HG02763 (cell line): ENCODE measurements around the gene EZH2.

Experiments used
- ATAC-seq: cut with Tn5 transposase; IDR thresholded peaks from one replicate; pipeline ENCODE4 v1.9.1; 2021; ENCODE audit warnings: mild to moderate bottlenecking, moderate library complexity; ENCODE audit not compliant: unreplicated experiment

EZH2 gene

DNA sequence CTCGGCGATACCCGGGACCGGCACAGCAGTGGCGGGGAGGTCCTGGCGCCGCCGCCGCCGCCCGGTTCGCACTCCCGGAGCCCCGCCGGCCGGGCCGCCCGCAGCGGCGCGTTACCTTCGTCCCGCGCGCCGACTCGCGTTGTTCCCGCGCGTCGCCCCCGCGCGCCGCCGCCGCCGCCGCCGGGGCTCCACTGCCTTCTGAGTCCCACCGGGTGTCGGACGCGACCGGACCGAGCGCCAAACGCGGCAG lies at the start of gene EZH2:
EZH2 (minus strand) TSS at position 243 of the 250 bp plus-strand sequence. CDS start 36,993 bp downstream, outside the sequence.
- ATAC-seq, result peak; percentile 30

DNA sequence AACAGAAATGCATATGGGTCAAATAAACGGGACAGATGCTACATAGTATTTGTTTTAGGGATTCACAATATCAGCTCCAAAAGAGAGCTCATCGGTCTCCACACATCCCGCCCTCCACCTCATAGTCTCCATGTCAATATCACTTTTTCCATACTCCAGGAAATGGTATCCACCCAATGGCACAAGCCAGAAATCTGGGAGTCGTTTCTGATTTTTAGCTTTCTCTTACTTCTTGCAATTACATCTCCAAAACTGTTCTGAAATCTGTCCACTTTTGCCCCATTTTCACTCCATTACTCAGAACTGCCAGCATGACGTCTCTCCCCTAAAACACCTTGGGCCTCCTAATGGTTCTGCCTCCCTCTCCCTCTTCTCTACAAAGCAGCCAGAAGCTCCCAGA lies 47.4 kb upstream of the EZH2 start:
- no peak for ATAC-seq

DNA sequence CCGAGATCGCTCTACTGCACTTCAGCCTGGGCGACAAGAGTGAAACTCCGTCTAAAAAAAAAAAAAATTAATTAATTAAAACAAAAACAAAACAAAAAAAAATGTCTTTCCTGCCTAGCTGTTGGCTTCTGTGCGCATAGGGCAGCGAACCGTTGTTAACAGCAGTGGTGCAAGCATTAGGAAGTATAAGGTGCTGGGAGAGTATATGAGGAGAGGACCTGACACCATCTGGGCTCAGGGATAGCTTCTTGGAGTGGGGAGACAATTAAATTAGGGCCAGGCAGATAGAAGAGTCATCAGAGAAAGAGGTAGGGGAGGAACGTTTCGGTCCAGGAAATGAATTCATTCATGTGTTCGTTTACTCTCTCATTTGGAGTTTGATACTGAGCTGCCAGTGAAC lies 46.2 kb upstream of the EZH2 start:
- ATAC-seq, result no peak

DNA sequence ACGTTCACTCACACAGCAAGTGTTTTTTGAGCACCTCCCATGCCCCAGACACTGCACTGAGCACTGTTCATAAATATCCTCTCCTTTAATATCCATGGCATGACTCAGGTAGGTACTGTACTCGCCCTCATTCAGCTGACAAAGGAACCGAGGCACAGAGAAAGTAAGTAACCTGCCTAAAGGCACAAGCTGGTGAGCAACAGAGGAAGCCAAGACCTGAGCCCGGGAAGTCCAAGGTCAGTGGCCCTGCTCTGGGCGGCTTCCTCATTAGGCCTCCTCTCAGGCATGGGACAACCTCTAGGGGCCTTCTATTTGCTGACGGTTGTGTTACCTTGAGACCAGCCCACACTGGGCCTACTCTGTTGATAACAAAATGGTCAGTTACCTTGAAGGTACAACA lies 45.1 kb upstream of the EZH2 start:
- no peak for ATAC-seq

DNA sequence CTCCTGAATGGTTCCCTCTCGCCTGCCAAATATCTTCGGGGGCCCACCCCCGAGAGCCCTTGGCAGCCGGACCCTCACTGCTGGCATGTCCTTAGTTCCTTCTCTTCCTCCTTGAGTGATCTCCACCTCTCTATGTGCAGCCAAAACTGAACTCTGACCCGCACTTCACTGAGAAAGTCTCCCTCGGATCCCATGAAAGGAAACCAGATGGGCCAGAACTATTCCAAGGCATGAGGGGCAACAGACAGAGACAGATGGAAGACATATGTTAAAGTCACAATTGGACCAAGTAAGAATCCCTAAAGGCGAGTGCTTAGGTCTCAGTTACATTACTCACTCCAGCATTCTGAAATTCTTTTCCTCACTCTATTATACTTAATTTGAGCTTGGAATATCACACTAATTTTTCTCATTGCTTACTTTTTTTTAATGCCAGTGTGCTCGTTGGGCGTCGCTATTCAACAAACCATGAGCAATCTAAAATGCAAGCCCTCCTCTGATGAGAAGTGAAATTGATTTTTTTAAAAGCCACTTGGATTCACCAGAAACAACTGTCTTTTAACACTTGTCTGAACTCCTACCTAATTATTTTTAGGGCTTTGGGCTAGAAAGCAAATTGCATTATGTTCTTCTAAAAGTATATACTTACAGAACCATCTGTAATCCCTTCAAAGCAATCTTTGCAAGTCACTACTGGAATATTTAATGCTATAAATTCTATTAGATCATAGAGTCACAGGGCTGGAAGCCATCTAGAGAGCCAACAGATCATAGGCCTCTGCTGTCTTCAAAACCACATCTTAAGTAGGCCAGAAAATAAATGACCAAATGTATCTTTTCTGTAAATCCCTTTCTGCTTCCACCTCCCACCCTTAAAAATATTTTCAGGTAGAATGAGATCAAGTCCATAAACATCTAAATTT lies 43.3 kb upstream of the EZH2 start:
- no peak for ATAC-seq

DNA sequence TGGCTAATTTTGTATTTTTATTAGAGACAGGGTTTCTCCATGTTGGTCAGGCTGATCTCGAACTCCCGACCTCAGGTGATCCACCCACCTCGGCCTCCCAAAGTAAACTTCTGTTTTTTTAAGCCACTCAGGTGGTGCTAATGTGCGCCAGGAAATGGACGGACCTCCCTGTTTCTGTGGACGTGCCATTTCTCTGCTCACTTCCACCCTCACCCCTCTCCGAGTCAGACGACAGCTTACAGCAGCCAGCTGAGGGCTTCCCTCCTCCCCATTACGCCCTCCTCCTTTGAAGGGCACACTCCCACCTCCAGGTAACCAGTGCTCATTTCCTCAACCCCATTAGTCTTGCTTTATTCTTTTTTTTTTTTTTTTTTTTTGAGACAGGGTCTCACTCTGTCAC lies 41.7 kb upstream of the EZH2 start:
- no peak for ATAC-seq

DNA sequence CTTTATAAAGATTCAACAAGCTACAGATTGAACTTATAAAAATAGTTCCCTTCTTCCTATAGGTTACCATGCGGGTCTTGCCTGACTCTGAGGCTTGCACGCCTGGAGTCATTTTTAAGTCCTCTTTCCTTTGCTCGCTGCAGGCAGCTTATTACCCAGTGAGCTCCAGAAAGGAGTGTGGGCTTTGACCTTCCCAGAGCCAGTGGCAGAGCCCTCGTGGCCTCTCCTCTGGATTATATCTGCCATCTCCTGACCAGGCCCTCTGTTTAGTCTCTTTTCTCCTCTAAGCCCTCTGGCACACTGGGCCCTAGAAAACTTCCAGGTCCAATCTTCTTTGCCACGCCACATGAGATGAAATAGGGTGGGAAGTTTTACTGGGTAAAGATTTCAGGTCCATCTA lies 39.9 kb upstream of the EZH2 start:
- no peak for ATAC-seq

DNA sequence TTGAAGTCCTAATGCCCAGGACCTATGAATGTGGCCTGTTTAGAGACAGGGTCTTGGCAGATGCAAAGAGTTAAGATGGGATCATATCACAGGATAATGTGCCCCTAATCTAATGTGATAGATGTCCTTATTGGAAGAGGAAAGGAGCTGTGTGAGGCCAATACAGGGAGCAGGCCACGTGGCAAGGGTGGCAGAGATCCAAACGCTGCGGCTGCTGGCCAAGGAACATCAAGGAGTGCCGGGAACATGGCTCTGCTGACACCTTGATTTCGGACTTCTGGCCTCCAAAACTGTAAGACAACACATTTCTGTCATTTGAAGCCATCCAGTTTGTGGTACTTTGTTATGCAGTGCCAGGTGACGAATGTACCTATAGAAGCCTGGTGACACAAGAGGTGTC lies 37.7 kb upstream of the EZH2 start:
- no peak for ATAC-seq

DNA sequence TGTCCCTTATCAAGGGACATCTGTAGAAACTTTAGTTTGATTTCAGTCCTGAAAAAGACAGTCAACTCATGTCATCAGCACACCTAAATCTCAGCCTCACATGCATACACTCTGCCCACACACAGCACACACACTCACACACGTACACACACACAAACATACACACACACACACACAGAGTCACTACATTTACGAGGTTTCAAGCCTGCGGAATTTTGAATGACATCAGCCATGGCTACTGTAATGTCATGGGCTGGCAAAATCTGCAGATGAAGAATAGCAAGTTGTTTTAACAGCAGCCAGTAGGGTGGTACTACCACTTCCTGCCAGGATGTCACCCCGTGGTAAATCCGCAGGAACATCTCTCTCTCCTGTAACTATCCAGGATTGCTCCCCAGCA lies 37.1 kb upstream of the EZH2 start:
- no peak for ATAC-seq

DNA sequence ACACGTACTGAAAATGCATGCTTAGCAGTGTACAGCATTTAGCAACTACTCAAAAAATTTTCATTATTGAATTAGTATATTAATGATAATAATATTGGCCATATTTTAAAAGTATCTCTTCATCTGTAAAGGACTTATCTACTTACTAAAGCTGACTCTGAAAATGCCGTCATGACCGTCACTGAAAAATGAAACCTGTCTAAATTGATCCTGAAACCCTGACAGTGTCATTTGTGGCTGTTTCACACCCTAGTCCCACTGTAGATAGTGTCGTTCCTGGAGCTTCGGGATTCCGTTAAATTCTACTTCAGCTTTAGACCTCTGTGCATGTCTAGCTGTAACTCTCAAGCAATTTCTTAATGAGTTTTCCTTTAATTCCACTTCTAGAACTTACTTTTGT lies 35.8 kb upstream of the EZH2 start:
- ATAC-seq, result peak; percentile 65

DNA sequence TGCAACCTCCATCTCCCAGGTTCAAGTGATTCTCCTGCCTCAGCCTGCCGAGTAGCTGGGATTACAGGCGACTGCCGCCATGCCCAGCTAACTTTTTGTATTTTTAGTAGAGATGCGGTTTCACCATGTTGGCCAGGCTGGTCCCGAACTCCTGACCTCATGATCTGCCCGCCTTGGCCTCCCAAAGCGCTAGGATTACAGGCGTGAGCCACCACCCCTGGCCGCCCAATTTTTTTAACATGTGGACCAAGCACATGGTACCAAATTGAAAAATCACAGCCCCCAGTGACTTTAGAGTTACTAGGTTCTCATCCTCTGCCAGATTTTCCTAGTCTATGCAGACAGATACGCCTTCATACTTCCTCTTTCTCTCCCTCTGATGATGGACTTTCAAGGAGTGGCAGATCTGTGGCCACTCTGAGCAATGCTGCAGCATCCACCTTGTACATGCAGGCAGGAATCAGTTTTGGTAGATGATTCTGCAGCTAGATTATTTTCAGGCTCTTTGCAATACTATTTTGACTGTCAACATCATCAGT lies 34.0 kb upstream of the EZH2 start:
- no peak for ATAC-seq

DNA sequence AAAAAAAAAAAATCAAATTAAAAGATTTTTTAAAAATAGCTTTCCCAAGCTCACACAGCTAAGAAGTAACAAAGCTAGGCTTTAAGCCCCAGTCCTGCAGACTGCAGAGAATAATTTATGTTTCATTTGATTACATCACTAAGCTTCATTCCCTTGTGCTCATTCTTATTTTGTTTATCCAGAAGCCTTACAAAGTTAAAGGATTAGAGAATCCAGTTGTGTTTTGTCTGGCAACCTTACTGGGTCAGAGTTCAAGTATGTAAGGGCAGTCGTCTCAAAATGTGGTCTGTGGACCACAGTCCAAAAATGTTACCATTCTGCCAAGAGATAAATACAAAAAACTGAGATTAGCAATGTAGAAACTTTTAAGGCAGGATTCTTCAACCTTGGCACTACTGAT lies 32.1 kb upstream of the EZH2 start:
- ATAC-seq, result no peak

DNA sequence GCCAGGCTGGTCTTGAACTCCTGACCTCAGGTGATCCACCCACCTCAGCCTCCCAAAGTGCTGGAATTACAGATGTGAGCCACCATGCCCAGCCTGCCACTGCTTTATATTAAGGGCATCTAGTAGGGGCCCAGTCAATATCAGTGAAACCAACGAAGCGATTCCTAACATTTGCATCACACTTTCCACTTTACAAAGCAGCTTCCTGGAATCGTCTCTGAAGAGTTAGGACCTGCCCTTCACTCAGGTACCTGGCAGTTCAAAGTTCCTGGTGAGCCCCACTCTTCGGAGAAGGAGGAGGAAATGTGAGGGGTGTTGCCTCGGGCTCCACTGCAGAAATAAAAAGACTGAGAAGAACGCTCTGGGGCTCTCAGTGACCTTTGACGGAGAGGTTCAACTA lies 31.1 kb upstream of the EZH2 start:
- no peak for ATAC-seq

DNA sequence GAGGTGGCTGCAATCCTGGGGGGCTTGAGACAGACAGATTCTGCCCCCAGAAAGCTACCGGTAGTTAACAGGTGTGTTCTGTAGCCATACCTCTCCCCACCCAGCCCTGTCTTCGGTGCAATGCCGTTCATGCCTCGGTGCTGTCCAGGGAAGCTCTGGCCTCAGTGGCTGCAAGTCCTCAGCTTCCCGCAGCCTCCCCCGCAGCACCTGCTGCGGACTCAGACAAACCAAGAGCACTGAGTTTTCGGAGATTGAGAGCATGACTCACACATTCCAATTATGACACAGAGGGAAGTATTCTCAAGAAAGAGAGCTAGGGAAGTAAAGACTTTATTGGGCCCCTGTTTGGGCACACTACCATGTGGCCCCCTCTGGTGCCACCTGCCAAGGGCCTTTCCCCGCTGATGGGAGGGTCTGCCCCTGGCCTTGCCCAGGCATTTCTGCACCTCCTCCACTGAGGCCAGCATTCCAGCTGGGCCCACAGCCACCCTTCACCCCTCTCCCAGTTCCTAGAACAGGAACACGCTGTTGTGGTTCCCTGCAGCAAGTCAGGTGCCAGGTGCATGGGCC lies 30.2 kb upstream of the EZH2 start:
- peak; percentile 68 for ATAC-seq

DNA sequence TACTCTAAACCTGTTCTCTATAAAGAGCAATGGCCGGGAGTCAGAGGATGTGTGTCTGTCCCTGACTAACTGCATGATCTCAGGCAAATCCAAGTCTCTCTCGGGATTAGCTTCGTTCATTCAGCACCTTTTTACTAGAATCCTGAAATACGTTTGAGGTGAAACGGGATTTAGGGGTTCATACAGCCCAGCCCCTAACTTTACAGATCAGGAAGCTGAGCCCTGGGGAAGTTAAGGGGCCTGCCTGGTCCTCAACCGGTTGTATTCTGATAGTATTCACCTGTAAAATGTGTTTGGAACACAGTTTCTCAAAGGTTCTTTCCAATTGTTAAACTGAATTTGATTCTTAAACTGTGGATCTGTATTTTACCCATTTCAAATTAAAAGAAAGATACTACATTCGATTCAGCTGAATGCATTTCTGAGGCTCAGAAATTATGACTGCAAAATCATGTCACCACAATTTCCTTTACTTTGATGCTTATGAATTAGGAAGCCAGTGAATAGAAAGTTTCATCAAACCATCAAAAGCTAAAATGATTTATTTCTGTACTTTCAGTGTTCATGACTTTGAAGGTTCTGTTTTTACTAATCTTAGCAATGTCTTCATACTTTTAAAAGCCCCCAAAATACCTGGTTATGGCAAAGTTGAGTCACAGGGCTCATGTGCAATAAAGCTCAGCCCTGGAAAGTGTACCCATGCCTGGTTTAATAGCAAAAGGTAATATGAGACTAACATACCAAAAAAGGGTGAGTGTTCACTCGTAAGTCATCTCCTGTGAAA lies 28.9 kb upstream of the EZH2 start:
- ATAC-seq, result peak; percentile 33

DNA sequence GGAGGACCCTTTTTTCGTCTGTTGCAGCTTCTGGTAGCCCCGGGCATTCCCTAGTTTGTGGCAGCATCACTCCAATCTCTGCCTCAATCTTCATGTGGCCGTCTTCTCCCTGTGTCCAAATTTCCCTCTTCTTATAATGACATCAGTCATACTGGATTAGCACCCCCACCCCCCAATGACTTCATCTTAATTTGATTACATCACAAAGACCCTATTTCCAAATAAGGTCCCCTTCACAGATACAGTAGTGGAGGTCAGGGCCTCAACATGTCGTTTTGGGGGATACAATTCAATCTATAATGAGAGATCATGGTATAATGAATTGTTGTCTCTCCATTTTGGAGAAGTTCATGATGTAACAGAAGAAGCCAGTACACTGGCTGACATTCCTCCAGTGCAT lies 28.1 kb upstream of the EZH2 start:
- no peak for ATAC-seq

DNA sequence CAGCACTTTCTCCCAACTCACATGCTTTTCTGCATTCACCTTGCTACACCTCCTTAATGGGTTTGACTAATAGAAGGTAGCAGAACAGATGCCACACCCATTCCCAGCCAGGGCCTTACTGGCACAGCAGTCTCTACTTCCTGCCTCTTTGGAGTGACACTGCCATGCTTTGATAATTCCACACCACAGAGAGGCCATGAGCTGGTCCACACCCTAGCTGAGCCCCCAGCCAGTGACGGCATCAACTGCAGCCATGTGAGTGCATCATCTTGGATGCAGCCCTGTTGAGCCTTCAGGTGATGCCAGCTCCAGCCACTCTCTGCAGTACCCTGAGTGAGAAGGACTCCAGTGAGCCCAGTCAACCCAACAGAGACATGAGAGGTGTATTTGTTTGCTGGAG lies 27.5 kb upstream of the EZH2 start:
- no peak for ATAC-seq

DNA sequence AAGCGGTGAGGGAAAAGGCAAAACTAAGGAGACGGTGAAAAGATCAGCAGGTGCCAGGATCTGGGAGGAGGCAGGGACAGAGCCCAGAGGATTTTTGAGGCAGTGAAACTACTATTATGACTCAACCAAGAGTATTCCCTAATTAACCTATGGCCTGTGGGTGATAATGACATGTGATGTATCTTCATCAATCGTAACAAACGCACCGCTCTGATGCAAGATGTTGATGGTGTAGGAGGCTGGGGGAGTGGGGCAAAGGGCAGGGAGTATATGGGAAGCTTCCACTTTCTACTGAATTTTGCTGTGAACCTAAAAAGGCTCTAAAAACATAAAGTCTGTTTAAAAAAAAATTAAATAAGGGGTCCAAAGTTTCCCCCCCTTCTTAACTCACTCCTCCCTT lies 25.5 kb upstream of the EZH2 start:
- no peak for ATAC-seq

DNA sequence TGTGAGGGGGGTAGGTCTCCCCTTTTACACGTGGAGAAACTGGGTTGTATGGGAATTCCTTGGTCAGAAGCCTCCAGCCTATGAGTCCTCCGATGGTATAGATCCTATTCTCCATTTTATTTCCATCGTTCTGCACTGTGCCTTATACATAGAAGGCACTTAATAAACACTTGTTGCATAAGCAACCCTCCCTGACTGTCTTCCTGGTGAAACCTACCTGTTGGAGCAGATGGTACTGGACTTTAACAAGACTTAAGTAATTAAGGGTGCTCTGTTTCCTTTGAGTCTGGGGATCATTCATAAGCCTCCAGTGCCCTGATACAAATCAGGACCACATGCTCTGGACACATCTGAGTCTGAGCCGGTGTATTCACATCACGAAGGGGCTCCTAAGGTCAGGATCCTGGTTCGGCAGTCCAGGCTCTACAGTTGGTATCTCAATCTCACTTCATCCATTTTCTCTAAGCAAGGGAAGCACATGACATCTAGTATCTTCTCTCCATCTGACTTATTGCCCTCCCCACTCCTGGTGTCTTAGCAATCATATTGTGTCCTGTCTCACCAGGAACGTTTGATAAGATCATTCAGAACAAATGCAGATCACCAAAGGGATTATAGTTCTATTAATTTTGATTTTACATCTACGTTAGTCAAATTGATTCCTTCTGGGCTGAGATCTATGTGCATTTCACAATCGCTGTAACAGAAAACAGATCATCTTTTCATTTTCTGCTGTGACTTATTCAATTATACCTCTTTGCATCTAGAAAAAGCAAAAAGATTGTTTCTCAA lies 22.8 kb upstream of the EZH2 start:
- no peak for ATAC-seq

DNA sequence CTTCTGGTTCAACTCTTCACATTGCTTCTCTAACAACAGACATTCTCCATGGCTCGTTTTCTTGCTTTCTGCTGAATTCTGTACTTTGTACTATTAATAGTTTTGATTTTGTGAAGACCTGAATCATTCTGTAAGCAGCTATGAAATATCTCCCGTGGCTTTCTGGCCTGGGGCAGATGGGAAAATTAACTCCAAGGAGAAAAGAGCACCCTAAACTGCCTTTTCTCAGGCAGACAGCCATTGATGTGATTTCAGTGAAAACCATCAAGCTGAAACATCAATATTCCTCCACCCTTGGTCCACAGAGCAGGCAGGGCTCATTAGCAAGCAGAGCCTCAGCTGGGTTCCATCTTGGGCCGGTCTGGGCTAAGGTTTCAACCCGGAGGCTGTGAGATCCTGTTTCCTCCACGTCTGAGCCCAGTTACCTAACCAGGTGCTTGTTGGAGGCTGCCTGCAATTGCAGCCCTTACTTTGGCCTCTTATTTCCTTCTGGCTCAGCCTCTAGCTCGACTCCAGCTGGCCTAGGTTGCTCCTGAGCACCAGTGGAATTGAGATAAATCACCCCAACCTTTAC lies 21.1 kb upstream of the EZH2 start:
- ATAC-seq, result no peak

DNA sequence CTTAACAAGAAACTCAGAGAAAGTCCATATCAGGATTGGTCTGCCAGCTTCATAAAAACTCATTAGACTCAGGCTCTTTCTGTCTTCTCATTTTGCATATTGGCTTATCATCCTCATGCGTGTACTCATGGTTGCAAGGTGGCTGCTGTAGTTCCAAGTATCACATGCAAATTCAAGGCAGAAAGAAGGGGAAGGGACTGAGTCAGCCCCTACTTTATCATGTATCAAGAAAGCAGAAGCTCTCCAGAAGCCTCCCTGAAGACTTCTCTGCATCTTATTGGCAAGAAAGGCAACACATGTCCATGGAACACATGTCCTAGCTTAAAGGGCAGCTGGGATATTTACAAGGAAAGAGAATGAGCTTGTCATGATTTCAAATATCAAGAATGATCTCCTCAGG lies 19.4 kb upstream of the EZH2 start:
- ATAC-seq, result no peak
